Astrocyte (in vitro differentiated cells and primary cell): ENCODE results near the gene AQP7. TPM values are rescaled to one million over a fixed set of nuclear protein-coding genes. Genes with fewer than 3 reads are reported as not detected.

Experiments used
- DNase-seq: peaks from one replicate; pipeline ENCODE4 v3.0.0-alpha.2; 2010; ENCODE audit warnings: low read depth
- FAIRE-seq: peaks from 2 replicates; lab custom pipeline; 2011; peaks lifted over from hg19 to GRCh38; lab: Jason Lieb, UNC
- H2AFZ ChIP-seq: 2 replicates; pipeline ENCODE4 v1.6.0; 2012; ENCODE audit warnings: low read depth, low read length, inconsistent platforms
- H3K27ac ChIP-seq: 2 replicates; pipeline ENCODE4 v1.5.1; 2011; ENCODE audit warnings: low read depth, low read length, inconsistent platforms
- H3K27me3 ChIP-seq: 2 replicates; pipeline ENCODE4 v1.6.0; 2011; ENCODE audit warnings: low read length, inconsistent platforms; ENCODE audit not compliant: insufficient read depth
- H3K36me3 ChIP-seq: 2 replicates; pipeline ENCODE4 v1.5.1; 2011; ENCODE audit warnings: low read length, inconsistent platforms; ENCODE audit not compliant: insufficient read depth
- H3K4me1 ChIP-seq: 2 replicates; pipeline ENCODE4 v1.5.1; 2011; ENCODE audit warnings: low read length, inconsistent platforms; ENCODE audit not compliant: insufficient read depth
- H3K4me2 ChIP-seq: 2 replicates; pipeline ENCODE4 v1.6.0; 2012; ENCODE audit warnings: low read length, inconsistent platforms
- H3K4me3 ChIP-seq: 2 replicates; pipeline ENCODE4 v1.5.1; 2011; ENCODE audit warnings: low read depth, mild to moderate bottlenecking, low read length, inconsistent platforms; ENCODE audit not compliant: insufficient read depth
- H3K79me2 ChIP-seq: 2 replicates; pipeline ENCODE4 v1.6.0; 2012; ENCODE audit warnings: mild to moderate bottlenecking, low read length, inconsistent platforms; ENCODE audit not compliant: insufficient read depth
- H3K9ac ChIP-seq: 2 replicates; pipeline ENCODE4 v1.6.0; 2012; ENCODE audit warnings: mild to moderate bottlenecking, low read length, inconsistent platforms
- H3K9me3 ChIP-seq: 2 replicates; pipeline ENCODE4 v1.5.1; 2012; ENCODE audit warnings: low read depth, mild to moderate bottlenecking, low read length, inconsistent platforms; ENCODE audit not compliant: insufficient read depth
- H4K20me1 ChIP-seq: 2 replicates; pipeline ENCODE4 v1.6.0; 2012; ENCODE audit warnings: low read length, inconsistent platforms; ENCODE audit not compliant: insufficient read depth
- H3K27ac Mint-ChIP-seq: one replicate; pipeline ENCODE4 v1.8.0; 2021; ENCODE audit warnings: mild to moderate bottlenecking, mixed read lengths; ENCODE audit not compliant: unreplicated experiment
- H3K27me3 Mint-ChIP-seq: one replicate; pipeline ENCODE4 v1.8.0; 2021; ENCODE audit warnings: low read depth, mixed read lengths; ENCODE audit not compliant: unreplicated experiment
- H3K36me3 Mint-ChIP-seq: one replicate; pipeline ENCODE4 v1.8.0; 2021; ENCODE audit warnings: low read depth, mixed read lengths; ENCODE audit not compliant: unreplicated experiment
- H3K4me1 Mint-ChIP-seq: one replicate; pipeline ENCODE4 v1.8.0; 2021; ENCODE audit warnings: low read depth, mixed read lengths; ENCODE audit not compliant: unreplicated experiment
- H3K4me3 Mint-ChIP-seq: one replicate; pipeline ENCODE4 v1.8.0; 2021; ENCODE audit warnings: mild to moderate bottlenecking, moderate library complexity, mixed read lengths; ENCODE audit not compliant: unreplicated experiment
- H3K9me3 Mint-ChIP-seq: one replicate; pipeline ENCODE4 v1.8.0; 2021; ENCODE audit warnings: mild to moderate bottlenecking, mixed read lengths; ENCODE audit not compliant: unreplicated experiment
- CTCF ChIP-seq: IDR thresholded peaks from 2 replicates; pipeline ENCODE4 v1.5.1; 2011; ENCODE audit warnings: low read depth, mild to moderate bottlenecking, inconsistent platforms, low read length, moderate library complexity; ENCODE audit not compliant: insufficient read depth
- EZH2 ChIP-seq: IDR thresholded peaks from 2 replicates; pipeline ENCODE4 v1.6.1; 2012; ENCODE audit warnings: mild to moderate bottlenecking, low read length, inconsistent platforms; ENCODE audit not compliant: insufficient read depth
- total RNA-seq: library from RNA; stranded (reverse); gene quantifications from 2 replicates; pipeline ENCODE4 v1.2.1, GENCODE V29; 2021

The AQP7 gene
- total RNA-seq, 1 donor from 2014 or later: 1.9 TPM

- H3K4me3 ChIP-seq: no peak overlapping the region
- Mint-ChIP-seq H3K9me3 (peaks cover 4% of the 10 kb centered on the region), H3K4me3 (no peak overlapping the region), H3K27me3 (peaks cover 39% of the 10 kb centered on the region), H3K4me1 (peaks cover 3% of the 10 kb centered on the region), H3K36me3 (peaks cover 4% of the 10 kb centered on the region), H3K27ac (peak overlapping the region; percentile 0)
- H3K9me3 ChIP-seq: no peaks in the 10 kb centered on the region
- no peak overlapping the region for H3K27ac ChIP-seq
- H3K36me3 ChIP-seq: no peaks in the 10 kb centered on the region
- TF ChIP-seq CTCF (no peak), EZH2 (no peak)
- H4K20me1 ChIP-seq: no peaks in the 10 kb centered on the region
- H3K9ac ChIP-seq: no peak overlapping the region
- peaks cover 11% of the 10 kb centered on the region for H3K27me3 ChIP-seq
- no peak overlapping the region for H3K4me2 ChIP-seq
- H3K79me2 ChIP-seq: no peaks in the 10 kb centered on the region
- no peaks in the 10 kb centered on the region for H3K4me1 ChIP-seq
- H2AFZ ChIP-seq: no peak overlapping the region
- DNase-seq (no peak), FAIRE-seq (no peak)
Measured at GRCh38 chr9:33433871-33434270, 31.5 kb upstream of the AQP7 start.

DNA sequence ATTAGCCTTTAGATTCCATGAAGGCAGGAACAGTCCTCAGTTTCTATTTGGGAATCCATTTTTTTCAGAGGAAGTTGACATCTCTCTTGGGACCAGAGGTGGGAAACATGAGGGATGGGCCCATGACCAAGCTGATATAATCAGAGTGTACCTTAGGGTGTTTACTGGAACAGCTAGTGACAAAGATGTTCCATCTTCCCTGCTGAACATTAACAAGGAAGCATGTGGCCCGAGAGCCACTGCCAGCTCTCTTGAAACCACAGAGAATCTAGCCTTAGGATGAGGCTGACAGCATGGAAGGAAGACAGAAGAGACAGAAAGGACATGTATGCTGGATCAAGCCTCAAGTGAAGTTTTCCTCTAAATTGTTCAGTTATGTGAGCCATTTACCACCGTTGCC is 29.1 kb upstream of the AQP7 start:
- Mint-ChIP-seq H3K27ac (no peak overlapping the region), H3K36me3 (peaks cover 4% of the 10 kb centered on the region), H3K4me3 (no peak overlapping the region), H3K27me3 (peaks cover 27% of the 10 kb centered on the region), H3K4me1 (peaks cover 3% of the 10 kb centered on the region), H3K9me3 (peaks cover 4% of the 10 kb centered on the region)
- Histone ChIP-seq H3K79me2 (no peaks in the 10 kb centered on the region), H3K27ac (no peak overlapping the region), H3K27me3 (peaks cover 9% of the 10 kb centered on the region), H3K4me3 (no peak overlapping the region), H3K4me2 (no peak overlapping the region), H3K9me3 (no peaks in the 10 kb centered on the region), H3K9ac (no peak overlapping the region), H2AFZ (no peak overlapping the region), H3K4me1 (no peaks in the 10 kb centered on the region), H4K20me1 (no peaks in the 10 kb centered on the region), H3K36me3 (no peaks in the 10 kb centered on the region)
- TF ChIP-seq EZH2: no peak
- no peak for TF ChIP-seq CTCF
- FAIRE-seq (no peak), DNase-seq (no peak)

DNA sequence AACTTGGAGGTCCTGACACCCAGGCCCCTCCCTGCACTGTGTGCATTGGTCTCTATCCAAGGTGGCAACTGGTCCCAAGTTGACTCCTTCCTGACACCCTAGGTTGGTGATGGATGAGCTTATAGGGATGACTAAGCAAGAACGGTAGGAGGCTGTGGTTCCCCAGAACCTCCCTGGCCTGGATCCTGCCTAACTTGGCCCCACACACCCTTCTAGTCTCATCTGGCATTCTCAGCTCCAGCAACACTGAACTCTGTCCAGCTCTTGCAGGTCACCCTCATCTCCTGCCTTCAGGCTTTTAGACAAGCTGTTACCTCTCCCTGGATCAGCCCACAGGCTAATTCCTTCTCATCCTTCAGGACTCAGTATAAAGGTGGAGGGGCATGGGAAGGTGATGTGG is 28.6 kb upstream of the AQP7 start:
- H3K4me1 Mint-ChIP-seq: peaks cover 3% of the 10 kb centered on the region
- TF ChIP-seq EZH2 (no peak), CTCF (no peak)

More for the DNA sequence above, 28.6 kb upstream of the AQP7 start:
- H3K4me2 ChIP-seq: no peak overlapping the region
- no peak for FAIRE-seq
- DNase-seq: peak; percentile 42
- no peak overlapping the region for H3K9ac ChIP-seq
- Mint-ChIP-seq H3K9me3 (peaks cover 4% of the 10 kb centered on the region), H3K27me3 (peaks cover 24% of the 10 kb centered on the region), H3K4me3 (no peak overlapping the region), H3K27ac (no peak overlapping the region), H3K36me3 (peaks cover 4% of the 10 kb centered on the region)
- H2AFZ ChIP-seq: no peak overlapping the region
- no peaks in the 10 kb centered on the region for H3K4me1 ChIP-seq
- no peaks in the 10 kb centered on the region for H3K79me2 ChIP-seq
- no peaks in the 10 kb centered on the region for H3K9me3 ChIP-seq
- no peak overlapping the region for H3K27ac ChIP-seq
- H3K27me3 ChIP-seq: peaks cover 7% of the 10 kb centered on the region
- H3K4me3 ChIP-seq: no peak overlapping the region
- no peaks in the 10 kb centered on the region for H3K36me3 ChIP-seq
- no peaks in the 10 kb centered on the region for H4K20me1 ChIP-seq
